HG02763 (cell line): ENCODE results near the gene PECR.
"Not testable (repeated sequence)": the region's sequence is repeated elsewhere in the genome, so short reads cannot be mapped to it uniquely, and the experiment has no call there.

Experiments used
- ATAC-seq: cut with Tn5 transposase; IDR thresholded peaks from one replicate; pipeline ENCODE4 v1.9.1; 2021; ENCODE audit warnings: mild to moderate bottlenecking, moderate library complexity; ENCODE audit not compliant: unreplicated experiment

PECR gene

DNA sequence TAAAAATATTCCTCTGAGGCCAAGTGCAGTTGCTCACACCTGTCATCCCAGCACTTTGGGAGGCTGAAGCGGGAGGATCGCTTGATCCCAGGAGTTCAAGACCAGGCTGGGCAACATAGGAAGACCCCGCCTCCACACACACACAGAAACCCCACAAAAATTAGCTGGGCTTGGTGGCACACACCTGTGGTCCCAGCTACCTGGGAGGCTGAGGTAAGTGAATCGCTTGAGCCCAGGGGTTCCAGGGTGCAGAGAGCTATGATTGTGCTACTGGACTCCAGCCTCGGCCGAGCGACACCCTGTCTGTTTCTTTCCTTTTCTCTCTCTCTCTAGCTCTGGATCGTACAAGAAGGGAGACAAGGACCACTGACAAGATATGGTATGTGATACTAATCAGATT lies 25.7 kb upstream of the PECR start:
- ATAC-seq = no peak

DNA sequence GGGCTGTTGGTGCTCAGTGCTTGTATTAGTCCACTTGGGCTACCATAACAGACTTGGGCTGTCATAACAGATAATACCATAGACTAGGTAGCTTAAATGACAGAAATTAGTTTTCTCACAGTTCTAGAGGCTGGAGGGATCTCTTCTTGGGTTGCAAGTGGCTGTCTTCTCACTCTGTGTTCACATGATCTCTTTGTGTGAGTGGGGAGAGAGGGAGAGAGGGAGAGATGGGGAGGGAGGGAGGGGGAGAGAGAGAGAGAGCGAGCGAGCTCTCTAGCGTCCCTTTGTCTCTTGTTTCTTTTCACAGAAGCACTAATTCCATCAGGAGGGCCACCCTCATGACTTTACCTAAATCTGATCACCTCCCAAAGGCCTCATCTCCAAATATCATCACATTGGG lies 23.1 kb upstream of the PECR start:
- no peak for ATAC-seq

DNA sequence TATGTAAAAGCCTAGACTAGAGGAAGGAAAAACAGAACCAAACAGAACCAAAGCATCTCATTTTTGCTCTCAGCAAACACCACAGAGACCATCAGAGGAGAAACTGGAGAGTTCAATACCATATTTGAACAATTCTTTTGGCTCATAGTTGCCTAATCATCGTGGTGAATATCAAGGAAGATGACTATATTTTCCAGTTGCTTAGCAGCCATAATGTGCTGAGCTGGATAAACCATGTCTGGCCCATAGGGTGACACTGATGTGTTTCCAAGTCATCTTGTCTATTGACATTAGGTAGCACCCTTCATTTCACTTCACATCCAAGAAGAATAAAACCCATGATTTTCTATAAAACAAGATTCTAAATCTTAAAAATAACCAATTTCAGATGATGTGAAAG lies 21.6 kb upstream of the PECR start:
- no peak for ATAC-seq

DNA sequence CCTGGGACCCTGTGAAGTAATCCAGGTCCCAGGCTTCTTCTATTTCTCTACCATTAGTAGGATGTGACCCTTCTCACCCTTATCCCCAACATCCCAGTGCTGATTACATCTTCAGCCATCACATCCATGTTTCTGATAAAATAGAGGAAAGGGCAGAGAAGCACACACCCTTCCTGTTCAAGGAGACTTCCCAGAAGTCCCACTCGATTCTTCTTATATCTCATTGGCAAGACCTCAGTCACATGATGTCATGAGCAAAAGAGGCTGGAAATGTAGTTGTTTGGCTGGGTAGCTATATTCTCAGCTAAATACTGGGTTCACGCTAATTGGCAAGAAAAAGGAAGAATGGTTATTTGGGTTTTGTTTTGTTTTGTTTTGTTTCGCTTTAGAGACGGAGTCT lies 19.5 kb upstream of the PECR start:
- no peak for ATAC-seq

DNA sequence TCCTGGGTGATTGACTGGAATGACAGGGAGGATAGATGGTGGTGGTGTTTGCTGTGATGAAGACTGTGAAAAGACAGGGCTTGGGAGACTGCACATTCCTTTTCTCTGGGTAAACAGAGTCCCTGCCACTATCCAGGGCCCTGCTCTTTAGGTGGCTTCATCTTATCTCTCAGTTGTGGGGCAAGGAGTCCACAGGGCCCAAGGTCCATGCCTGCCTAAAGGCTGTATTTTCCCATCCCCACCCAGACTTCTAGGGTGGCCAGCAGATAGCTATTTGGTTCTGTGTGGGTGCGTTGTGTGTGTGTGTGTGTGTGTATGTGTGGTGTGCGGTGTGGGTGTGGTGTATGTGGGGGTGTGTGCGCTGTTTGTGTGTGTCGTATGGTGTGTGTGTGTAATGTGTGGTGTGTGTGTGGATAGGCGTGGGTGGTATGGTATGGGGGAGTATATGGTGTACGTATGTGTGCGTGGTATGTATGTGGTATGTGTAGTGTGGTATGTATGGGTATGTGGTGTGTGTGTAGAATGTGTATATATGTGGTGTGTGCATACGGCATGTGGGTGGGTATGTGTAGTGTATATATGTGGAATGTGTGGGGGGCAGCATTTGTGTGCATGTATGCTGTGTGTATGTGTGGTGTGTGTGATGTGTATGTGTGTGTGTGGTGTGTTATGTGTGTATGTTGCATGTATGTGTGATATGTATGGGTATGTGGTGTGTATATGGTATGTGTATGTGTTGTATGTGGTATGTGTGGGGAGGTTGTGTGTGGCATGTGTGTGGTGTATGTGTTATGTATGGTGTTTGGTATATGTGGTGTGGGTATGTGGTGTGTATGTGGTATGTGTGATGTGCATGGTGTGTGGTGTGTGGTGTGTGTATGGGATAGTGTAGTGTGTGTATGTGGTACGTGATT lies 17.1 kb upstream of the PECR start:
- no peak for ATAC-seq

DNA sequence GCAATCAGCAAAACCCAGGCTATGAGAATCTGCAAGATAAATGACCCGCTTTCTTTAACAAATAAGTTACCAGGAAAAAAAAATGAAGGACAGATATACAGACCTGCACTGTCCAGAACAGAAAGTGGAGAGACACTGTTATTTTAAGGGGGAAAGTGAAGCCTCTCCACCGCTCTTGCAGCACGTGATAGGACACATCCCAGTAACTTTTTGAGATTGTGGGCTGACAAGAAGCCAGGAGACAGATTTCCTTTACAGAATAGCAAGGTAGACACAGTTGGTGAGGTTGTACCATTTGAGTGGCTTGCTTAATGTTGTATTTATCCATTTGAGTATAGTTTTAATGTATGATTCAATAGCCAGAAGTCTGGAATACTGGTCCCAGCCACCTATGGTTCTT lies 13.1 kb upstream of the PECR start:
- no peak for ATAC-seq

DNA sequence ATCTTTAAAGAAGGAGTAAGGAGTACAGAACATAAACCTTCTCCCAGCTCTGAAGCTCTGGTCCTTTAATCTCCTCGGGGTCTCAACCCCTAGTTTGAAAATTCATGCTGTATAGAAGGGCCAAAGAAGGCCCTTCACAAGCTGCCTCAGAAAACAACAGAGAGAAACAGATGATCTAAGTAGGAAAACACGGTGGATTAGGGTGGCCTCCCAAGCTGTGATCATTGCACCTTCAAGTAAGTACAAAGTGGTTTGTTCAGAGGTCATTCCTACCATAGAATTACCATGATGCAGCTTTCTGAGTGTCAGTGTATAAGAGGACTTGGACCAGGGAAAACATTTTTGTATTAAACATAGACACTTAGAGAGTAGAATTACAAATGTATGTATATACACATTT lies 11.0 kb upstream of the PECR start:
- ATAC-seq = no peak

DNA sequence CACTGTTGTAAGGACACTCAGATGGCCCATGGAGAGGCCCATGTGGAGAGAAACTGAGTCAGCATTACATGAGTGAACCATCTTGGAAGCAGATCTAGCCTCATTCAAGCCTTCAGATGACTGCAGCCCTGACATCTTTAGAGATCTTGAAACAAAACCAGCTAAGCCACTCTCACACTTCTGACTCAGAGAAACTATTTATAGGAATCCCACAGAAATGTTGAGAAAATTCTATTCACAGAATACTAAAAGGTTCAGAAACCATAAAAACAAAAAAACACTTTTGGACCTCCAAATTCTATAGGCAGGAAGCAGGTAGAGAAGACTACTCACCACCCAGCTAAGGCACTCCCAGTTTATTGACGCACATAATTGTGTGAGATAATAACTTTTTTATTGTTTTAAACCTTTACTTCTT lies 8.8 kb upstream of the PECR start:
- ATAC-seq = no peak

DNA sequence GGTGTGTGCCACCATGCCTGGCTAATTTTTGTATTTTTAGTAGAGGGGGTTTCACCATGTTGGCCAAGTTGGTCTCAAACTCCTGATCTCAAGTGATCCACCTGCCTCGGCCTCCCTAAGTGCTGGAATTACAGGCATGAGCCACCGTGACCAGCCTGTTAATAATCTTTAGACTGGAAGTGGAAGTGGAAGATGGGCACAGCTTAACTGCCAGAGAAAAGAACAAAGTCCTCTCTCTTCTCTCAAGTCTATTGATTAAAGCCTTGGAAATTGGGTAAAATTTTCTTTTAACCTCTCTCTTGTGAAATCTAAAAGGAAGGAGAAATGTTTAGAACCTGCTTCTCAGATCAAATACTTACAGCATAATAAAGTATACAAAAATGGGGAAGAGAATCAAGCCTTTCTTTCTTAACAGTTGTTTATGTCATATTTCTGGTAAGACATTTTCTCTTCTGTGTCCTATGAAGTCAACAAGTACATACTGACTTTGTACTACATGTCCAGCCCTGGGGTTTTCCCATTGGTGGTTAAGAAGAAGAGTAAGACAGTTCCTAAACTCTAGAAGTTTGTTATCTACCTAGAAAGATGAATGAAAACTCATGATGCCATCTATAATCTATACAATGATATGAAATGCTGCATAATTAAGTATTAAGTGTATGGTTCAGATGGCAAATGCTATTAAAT lies 4.7 kb upstream of the PECR start:
- no peak for ATAC-seq

DNA sequence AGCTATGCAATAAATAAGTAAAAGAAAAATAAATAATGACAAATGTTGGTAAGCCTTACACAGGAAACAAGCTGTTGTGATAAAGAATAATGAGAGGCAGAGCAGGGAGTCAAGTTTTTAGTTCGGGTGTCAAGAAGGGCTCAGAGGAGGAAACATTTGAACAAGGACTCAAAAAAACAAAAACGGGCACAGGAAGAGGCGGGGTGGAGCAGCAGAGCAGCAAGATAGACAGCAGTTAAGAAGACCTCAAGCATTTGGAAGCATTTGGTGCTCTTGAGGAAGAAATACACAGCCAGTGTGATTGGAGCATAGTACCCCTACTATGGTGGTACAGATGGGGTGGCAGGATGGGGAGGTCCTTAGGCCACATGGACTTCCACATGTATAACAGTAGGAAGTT lies 2.9 kb upstream of the PECR start:
- no peak for ATAC-seq

DNA sequence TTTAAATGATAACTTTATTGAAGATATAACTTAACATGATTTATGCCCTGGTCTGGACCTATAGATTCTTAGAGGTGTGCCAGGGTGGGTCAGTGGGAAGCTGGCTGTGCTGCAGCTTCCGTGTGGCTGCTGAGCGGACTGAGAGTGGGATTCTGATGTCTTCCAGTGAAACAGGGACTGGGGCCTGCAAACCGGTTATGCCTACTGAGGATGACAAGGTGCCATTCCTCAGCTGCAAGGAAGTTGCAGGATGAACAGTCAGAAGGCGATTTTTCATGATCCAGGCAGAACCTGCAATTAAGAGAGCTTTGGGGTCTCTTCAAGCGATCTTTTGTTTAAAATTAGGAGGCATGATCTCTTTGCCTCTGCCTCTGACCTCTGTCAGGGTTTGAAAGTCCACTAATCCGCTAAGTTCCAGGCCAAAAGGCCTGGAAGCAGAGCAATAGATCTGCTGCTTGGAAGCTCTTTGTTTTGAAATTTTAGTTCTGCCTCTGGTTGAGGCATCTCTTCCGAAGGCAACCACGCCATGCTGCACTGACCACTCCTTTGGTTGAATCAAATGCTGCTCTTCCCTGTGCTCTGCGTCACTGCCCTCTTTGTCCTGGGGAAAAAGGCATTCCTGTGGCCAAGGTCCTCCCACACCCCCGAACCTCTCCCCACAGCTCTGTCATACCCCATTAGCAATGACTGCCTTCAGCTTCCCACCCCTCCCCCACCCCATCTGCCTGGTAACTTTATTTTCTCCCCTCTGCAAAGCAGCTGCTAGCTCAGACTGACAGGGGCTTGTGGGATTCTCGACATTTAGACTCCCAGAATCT lies 2.1 kb upstream of the PECR start:
- ATAC-seq = no peak

DNA sequence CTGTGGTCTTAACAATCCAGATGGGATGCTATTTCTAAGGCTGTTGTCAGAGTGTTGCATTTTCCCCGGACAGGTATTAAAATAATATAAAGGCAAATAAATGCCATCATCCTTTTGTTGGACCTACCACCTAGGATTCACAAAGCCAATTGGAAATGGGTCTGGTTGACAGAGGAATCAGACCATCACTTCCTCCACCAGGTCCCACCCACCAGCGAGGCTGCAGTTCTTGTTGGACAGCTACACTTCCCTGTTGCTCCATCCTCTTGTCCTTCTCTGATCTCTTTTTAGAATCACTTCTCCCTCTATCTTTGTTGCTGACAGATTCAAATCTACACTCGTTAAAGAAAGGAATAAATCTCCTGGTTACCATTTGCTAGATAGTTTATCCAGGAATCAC lies 1.2 kb upstream of the PECR start:
- ATAC-seq = no peak

DNA sequence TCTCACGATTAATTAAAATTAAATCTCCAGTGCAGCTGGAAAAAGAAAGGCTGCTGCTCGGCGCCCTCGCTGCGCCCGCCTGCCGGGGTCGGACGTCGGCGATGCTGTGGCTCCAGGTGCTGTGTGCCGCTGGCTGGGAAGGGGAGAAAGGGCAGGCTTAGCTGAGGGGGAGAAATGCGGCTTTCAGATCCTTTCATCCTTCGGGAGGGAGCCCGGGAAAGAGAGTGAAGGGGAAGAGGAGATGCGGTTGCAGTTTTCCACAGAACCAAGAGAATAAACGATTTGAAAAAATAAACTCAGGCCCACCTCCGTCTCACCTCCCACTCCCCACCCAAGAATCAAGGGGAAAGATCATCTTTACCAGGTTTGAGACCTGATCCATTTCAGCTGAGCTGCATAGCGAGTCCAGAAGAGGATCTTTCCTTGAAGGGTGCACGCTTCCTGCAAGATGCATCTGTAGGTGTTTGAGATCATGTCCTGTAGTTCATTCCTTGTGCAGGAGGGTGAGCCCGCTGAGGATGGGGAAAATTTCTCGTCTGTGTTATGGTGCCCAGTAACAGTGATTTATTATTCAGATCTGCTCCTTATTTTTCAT lies 605 bp upstream of the PECR start:
- ATAC-seq = peak; percentile 1

DNA sequence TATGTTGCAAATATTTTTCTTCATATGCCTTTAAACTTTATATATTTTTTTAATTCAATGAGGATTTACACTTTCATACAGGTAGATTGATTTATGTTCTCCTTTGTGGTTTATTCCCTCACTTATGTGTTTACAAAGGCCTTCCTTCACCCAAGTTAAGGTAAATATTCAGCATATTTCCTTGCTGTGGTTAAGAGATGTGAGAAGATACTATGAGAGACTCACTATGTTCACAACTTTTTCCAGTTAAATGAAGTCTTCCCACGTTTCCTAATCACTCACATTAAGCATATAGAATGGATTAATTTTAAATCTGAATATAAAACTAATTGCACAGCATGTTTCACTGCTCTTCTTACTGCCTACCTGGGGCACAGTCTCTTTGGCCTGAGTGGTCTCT lies 597 bp downstream of the PECR start:
- no peak for ATAC-seq

DNA sequence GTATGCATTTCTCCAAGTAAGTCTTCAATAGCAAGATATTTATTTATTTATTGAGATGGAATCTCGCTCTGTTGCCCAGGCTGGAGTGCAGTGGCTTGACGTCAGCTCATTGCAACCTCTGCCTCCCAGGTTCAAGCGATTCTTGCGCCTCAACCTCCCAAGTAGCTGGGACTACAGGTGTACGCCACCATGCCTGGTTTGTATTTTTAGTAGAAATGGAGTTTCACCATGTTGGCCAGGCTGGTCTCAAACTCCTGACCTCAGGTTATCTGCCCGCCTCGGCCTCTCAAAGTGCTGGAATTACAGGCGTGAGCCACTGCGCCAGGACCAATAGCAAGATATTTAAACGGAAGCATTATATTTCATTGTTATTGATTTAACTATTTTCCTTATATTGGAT lies 1.6 kb downstream of the PECR start:
- ATAC-seq = not testable (repeated sequence)

DNA sequence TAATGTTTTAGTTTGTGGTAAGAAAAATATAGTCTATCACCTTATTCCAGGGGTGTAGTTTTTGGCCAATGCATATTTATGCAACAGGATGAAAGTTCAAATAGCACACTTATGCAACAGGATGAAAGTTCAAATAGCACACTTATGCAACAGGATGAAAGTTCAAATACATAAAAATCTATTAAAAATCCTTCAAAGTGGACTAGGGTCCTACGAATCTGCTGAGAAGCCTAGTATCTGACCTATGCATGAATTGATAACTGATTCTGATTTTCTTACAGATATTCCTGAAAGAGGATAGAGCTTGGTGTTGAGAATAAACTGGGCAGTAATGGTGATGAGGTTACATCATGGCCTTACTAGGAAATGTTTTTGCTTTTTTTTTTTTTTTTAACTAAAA lies 2.8 kb downstream of the PECR start:
- ATAC-seq = no peak

DNA sequence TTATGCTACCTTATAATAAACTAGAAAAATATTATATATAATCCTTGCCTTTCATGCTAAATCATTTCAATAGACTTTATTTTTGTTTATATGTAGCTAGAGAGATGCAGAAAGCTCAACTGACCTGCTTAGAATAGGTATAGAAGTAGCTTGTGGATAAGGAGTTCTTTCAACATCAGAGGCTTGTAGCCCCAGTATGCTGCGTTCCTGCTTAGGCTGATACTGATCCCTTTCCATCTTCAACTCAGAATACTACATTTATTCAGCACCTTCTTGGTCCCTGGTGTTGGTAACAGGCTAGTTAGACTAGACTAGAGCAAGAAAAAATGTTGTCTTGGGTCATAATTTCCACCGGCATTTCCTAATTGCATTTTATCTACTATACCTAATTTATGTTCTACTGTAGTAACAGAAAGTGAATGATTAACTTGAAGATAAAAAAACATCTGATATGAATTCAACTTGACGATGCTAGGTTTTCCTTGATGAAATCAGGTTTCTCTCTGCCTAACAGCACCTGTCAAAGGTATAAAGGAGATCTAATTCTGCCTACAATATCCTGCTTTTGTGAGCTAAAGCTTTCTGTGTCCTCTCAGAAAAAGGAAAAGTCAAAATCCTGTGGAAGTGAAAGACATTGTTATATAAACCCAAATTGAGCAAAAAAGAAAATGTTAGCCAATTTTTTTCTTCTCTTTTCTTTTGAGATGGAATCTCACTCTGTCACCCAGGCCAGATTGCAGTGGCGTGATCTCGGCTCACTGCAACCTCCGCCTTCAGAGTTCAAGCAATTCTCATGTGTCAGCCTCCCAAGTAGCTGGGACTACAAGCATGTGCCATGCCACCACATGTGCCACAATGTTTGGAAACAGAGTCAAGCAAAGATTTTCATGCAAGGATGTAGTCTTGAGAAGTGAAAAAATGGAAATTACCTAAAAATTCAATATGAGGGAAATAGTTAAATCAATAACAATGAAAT lies 5.8 kb downstream of the PECR start:
- no peak for ATAC-seq

DNA sequence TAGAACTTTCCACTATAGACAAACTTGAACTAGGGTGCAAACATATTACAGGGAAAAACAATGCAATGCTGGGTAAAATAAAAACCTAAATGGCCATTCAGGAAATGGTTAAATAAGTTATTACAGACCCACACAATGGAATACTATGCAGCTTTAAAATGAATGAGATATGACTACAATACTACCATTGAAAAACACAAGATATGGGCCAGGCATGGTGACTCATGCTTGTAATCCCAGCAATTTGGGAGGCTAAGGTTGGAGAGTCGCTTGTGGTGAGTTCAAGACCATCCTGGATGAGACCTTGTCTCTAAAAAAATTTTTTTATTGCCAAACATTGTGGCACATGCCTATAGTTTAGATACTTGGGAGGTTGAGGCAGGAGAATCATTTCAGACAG lies 6.8 kb downstream of the PECR start:
- no peak for ATAC-seq

DNA sequence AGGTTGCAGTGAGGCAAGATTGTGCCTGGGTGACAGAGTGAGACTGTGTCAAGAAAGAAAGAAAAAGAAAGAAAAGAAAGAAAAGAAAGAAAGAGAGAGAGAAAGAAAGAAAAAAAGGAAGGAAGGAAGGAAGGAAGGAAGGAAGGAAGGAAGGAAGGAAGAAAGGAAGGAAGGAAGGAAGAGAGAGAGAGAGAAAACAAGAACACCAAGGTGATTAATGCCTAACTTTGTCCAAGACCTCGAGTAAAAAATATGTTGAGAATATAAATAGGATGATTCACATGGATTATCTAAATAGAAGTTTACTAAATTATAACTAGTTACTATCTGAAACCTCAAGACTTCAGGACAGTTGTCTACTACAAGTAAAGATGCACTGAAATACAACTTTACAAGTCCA lies 7.2 kb downstream of the PECR start:
- no peak for ATAC-seq

DNA sequence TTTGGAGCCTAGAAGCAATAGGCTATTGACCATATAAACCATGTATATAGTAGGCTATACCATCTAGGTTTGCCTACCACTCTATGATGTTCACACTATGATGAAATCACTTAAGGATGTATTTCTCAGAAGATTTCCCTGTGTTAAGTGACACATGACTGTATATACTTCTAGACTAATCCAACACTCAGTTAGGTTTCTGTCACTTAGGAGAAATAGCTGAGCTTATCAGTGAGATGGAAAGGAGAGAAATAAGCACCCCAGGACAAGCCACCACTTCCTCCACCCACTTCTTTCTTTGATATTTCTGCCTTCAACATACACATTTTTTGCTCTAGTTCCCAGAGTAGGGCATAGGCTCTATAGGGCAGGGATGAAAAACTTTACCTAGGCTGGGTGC lies 7.8 kb downstream of the PECR start:
- no peak for ATAC-seq
